NOMO-1 treated with dmso at 0.1 percent for 144 hours (cell line): ENCODE data around the gene ANKRD44.

Experiments
- DNase-seq: peaks from one replicate; lab custom pipeline; 2025; ENCODE audit not compliant: unreplicated experiment; lab: John Stamatoyannopoulos, UW

ANKRD44 gene

GRCh38 chr2:197152451-197153228, 157.9 kb downstream of the ANKRD44 start:
- DNase-seq: peak; percentile 89

GRCh38 chr2:197149546-197149945, 161.0 kb downstream of the ANKRD44 start:
- no peak for DNase-seq

GRCh38 chr2:197148401-197148800, 162.2 kb downstream of the ANKRD44 start:
- no peak for DNase-seq

GRCh38 chr2:197147942-197148341, 162.6 kb downstream of the ANKRD44 start:
- no peak for DNase-seq

GRCh38 chr2:197146995-197147394, 163.6 kb downstream of the ANKRD44 start:
- no peak for DNase-seq

GRCh38 chr2:197145471-197146056, 165.0 kb downstream of the ANKRD44 start:
- DNase-seq: peak; percentile 84

GRCh38 chr2:197144183-197144582, 166.4 kb downstream of the ANKRD44 start:
- DNase-seq: no peak

GRCh38 chr2:197141702-197142473, 168.7 kb downstream of the ANKRD44 start:
- DNase-seq: no peak

- DNase-seq: no peak
These were observed 170.5 kb downstream of the ANKRD44 start for GRCh38 chr2:197140045-197140444.

GRCh38 chr2:197138506-197138905, 172.1 kb downstream of the ANKRD44 start:
- DNase-seq: peak; percentile 3

- peak; percentile 50 for DNase-seq
These were observed 172.6 kb downstream of the ANKRD44 start for GRCh38 chr2:197137826-197138477.

- no peak for DNase-seq
These were observed 173.3 kb downstream of the ANKRD44 start for GRCh38 chr2:197137231-197137630.

- no peak for DNase-seq
These were observed 174.1 kb downstream of the ANKRD44 start for GRCh38 chr2:197136452-197136851.

- DNase-seq: no peak
These were observed 174.8 kb downstream of the ANKRD44 start for GRCh38 chr2:197135806-197136205.

GRCh38 chr2:197134206-197134605, 176.4 kb downstream of the ANKRD44 start:
- DNase-seq: no peak

- DNase-seq: no peak
These were observed 179.1 kb downstream of the ANKRD44 start for GRCh38 chr2:197131558-197131855.

GRCh38 chr2:197130318-197130717, 180.3 kb downstream of the ANKRD44 start:
- DNase-seq: no peak

GRCh38 chr2:197128897-197129296, 181.7 kb downstream of the ANKRD44 start:
- DNase-seq: no peak

GRCh38 chr2:197128126-197128525, 182.5 kb downstream of the ANKRD44 start:
- no peak for DNase-seq

GRCh38 chr2:197126630-197127352, 183.8 kb downstream of the ANKRD44 start:
- DNase-seq: no peak
